A549 (cell line): ENCODE results near the gene ROPN1B. TPM values are rescaled to one million over a fixed set of nuclear protein-coding genes. Genes with fewer than 3 reads are reported as not detected.
A peak's percentile ranks its signal among the peaks of the same experiment; 100 is the strongest.
"Not testable (repeated sequence)": the region's sequence is repeated elsewhere in the genome, so short reads cannot be mapped to it uniquely, and the experiment has no call there.

Experiments
- ATAC-seq, 2 experiments: fragments of 200-7000 bp in 1 of 2; fragments of >200 bp in 1 of 2; cut with Nextera tagmentation in 1 of 2; cut with Tn5 transposase in 1 of 2; 3 replicates each; pipeline versions ENCODE4 v1.8.0 to v1.9.1; 2018 to 2020; ENCODE audit warnings: mild to moderate bottlenecking in 1 of 2, moderate library complexity in 1 of 2
- CTCF ChIA-PET: fragments of 300-600 bp; sonication (Branson Sonifier 250); formaldehyde crosslinking; extraction: SDS; loops from one replicate; lab custom pipeline; 2021; ENCODE audit warnings: antibody characterized with exemption, inconsistent platforms; lab: Yijun Ruan, JAX
- POLR2A ChIA-PET: fragments of 350-600 bp; formaldehyde crosslinking; extraction: SDS; loops from one replicate; lab custom pipeline; 2021; ENCODE audit warnings: antibody characterized with exemption, inconsistent platforms; lab: Yijun Ruan, JAX
- DNase-seq, 2 experiments: peaks; one replicate each; pipeline versions ENCODE4 v3.0.0 to v3.0.0-alpha.2; 2011 to 2016; ENCODE audit warnings: low read depth in 1 of 2, low spot score in 1 of 2
- FAIRE-seq: peaks from 2 replicates; lab custom pipeline; 2011; peaks lifted over from hg19 to GRCh38; lab: Jason Lieb, UNC
- H3K27ac ChIP-seq, 2 experiments: fragments of >200 bp; sonication (Bioruptor Twin); formaldehyde crosslinking; 3 replicates each; pipeline ENCODE4 v1.5.1; 2016 to 2017
- H3K4me1 ChIP-seq: fragments of >200 bp; sonication (Bioruptor Twin); formaldehyde crosslinking; 3 replicates; pipeline ENCODE4 v1.6.1; 2016
- H3K4me2 ChIP-seq: fragments of >200 bp; sonication (Bioruptor Twin); formaldehyde crosslinking; 3 replicates; pipeline ENCODE4 v1.6.1; 2016
- H3K4me3 ChIP-seq: fragments of >200 bp; sonication (Bioruptor Twin); formaldehyde crosslinking; 3 replicates; pipeline ENCODE4 v1.5.1; 2016
- H3K9me3 ChIP-seq: fragments of >200 bp; sonication (Bioruptor Twin); formaldehyde crosslinking; 3 replicates; pipeline ENCODE4 v1.6.1; 2016
- CTCF ChIP-seq: fragments of >200 bp; sonication (Bioruptor Twin); formaldehyde crosslinking; IDR thresholded peaks from 3 replicates; pipeline ENCODE4 v1.5.1; 2016
- RAD21 ChIP-seq, 2 experiments: fragments of >200 bp in 1 of 2; sonication (Bioruptor Twin) in 1 of 2; formaldehyde crosslinking in 1 of 2; IDR thresholded peaks in 1 of 2; conservative IDR thresholded peaks in 1 of 2; 2 replicates in 1 of 2; 3 replicates in 1 of 2; pipeline ENCODE4 v1.6.1; 2012 to 2018; ENCODE audit warnings: inconsistent platforms in 1 of 2
- WGBS: methylation state at CpG from one replicate; pipeline ENCODE4 v1.1.6; 2017; ENCODE audit errors: missing lambda C conversion rate; 5-methylcytosine and 5-hydroxymethylcytosine counted together
- polyA minus RNA-seq: library from RNA; depleted of rRNA, polyadenylated mRNA; stranded (reverse); fragments of >200 nt; gene quantifications from 2 replicates; pipeline ENCODE4 v1.2.3, GENCODE V29; 2011; rRNA and poly(A)+ RNA removed
- polyA plus RNA-seq, 4 experiments: library from polyadenylated mRNA; depleted of rRNA in 3 of 4; stranded (reverse); fragments of >200 nt; fragmentation: RNase III in 1 of 4; extraction: RNeasy Plus Mini Kit Qiagen cat#74134 plus additional on column Dnase treatment in 1 of 4; gene quantifications; 2 replicates in 3 of 4; 3 replicates in 1 of 4; pipeline ENCODE4 v1.2.3, GENCODE V29; 2011 to 2017

The ROPN1B gene
- not detected in 2 replicates for polyA plus RNA-seq (2011; rRNA removed)
- not detected in 2 replicates for polyA plus RNA-seq (2012; cell fraction: cytosol; rRNA removed)
- not detected in 2 replicates for polyA plus RNA-seq (2012; cell fraction: nucleus; rRNA removed)
- polyA plus RNA-seq (2017; fragmentation: RNase III; extraction: RNeasy Plus Mini Kit Qiagen cat#74134 plus additional on column Dnase treatment) = not detected in 3 replicates
- not detected in 2 replicates for polyA minus RNA-seq

GRCh38 chr3:125968701-125969592 lies at the start of gene ROPN1B:
Gene ROPN1B, plus strand, starts transcription at chr3:125969178. Its CDS starts 2,877 bp downstream, at chr3:125972055.
- DNase-seq, H3K4me3 ChIP-seq, POLR2A ChIA-PET, H3K4me2 ChIP-seq, H3K4me1 ChIP-seq, CTCF ChIA-PET, H3K9me3 ChIP-seq, H3K27ac ChIP-seq, FAIRE-seq: not testable (repeated sequence)
- ATAC-seq = peak; percentile 88 to 91
- 11% methylated on average over 4 of the region's 50 CpGs for WGBS

DNA sequence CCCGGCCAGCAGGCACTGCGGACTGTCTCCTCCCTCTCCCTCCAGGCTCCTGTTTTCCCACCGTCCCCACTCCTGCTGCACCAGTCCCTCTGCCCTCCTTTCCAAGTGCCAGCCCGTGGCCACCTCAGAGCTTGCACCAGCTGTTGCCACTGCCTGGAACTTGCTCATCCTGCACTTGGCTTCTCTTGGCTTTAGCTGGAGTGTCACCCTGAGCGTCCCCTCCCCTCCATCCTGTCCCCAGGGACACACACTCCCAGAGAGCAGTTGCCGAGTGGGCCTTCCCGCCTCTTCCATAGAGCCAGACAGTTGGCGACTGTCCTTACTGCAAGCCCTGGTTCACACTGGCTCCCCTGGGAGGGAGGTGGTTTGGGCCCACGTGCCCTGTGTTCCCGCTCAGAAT lies 48.8 kb upstream of the ROPN1B start:
- H3K4me1 ChIP-seq, FAIRE-seq, H3K4me3 ChIP-seq, CTCF ChIA-PET, H3K9me3 ChIP-seq, POLR2A ChIA-PET, H3K4me2 ChIP-seq, H3K27ac ChIP-seq, DNase-seq, ATAC-seq: not testable (repeated sequence)
- WGBS = 96% methylated on average over 10 of the region's 10 CpGs

- CTCF ChIA-PET, POLR2A ChIA-PET: not testable (repeated sequence)
- 81% methylated on average over 10 of the region's 14 CpGs for WGBS
These were observed 48.2 kb upstream of the ROPN1B start for GRCh38 chr3:125920751-125921279.

DNA sequence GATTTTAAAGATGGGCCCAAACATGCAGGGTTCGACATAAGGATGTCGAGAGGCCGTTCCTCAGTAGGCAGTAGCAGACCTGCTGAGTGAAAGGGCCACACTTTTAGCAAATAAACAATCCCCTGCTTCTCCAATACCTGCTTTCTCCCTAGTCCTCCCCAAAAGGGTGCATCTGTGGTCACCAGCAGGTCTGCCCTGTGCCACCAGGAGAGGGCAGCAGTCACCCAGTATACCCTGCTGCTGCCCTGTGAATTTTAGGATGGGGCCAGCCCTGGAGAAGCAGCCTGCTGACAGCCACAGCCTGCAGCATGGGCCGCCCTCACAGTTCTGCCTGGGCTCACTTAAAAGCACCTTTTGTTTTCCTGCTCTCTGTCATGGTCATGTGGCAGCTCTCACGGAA lies 47.3 kb upstream of the ROPN1B start:
- 67% methylated on average over 1 of the region's 5 CpGs for WGBS
- CTCF ChIA-PET, H3K4me2 ChIP-seq, H3K4me3 ChIP-seq, POLR2A ChIA-PET, H3K9me3 ChIP-seq, H3K27ac ChIP-seq, H3K4me1 ChIP-seq, FAIRE-seq: not testable (repeated sequence)
- ATAC-seq (peak in 1 of 2 experiments; percentile 73; a peak in 2 of 6 replicates), DNase-seq (peak in 1 of 2 experiments; percentile 37)
- TF ChIP-seq RAD21 (conservative IDR thresholded peaks at IDR 0.05 in 1 of 2, IDR thresholded peaks at IDR 0.05 in 1 of 2) = peak; percentile 20 to 36; a peak in 2 of 5 replicates
- TF ChIP-seq CTCF = peak; percentile 17; the same call in 1 of the 3 replicates

More at GRCh38 chr3:125920751-125921279, 48.2 kb upstream of the ROPN1B start:
- H3K4me2 ChIP-seq, H3K4me3 ChIP-seq, ATAC-seq, H3K9me3 ChIP-seq, FAIRE-seq, H3K27ac ChIP-seq, DNase-seq, H3K4me1 ChIP-seq: not testable (repeated sequence)

- CTCF ChIA-PET, H3K4me1 ChIP-seq: not testable (repeated sequence)
These were observed 45.5 kb upstream of the ROPN1B start for GRCh38 chr3:125923324-125924115.

GRCh38 chr3:125924276-125924675 lies 44.7 kb upstream of the ROPN1B start:
- FAIRE-seq, ATAC-seq, H3K27ac ChIP-seq, H3K9me3 ChIP-seq, H3K4me3 ChIP-seq, DNase-seq, CTCF ChIA-PET, H3K4me2 ChIP-seq, H3K4me1 ChIP-seq, POLR2A ChIA-PET: not testable (repeated sequence)
- WGBS = 82% methylated on average over 6 of the region's 9 CpGs

More at GRCh38 chr3:125923324-125924115, 45.5 kb upstream of the ROPN1B start:
- H3K4me3 ChIP-seq, H3K27ac ChIP-seq, H3K9me3 ChIP-seq, POLR2A ChIA-PET, FAIRE-seq, DNase-seq, H3K4me2 ChIP-seq, ATAC-seq: not testable (repeated sequence)
- WGBS = 81% methylated on average over 6 of the region's 16 CpGs

GRCh38 chr3:125925727-125926126 lies 43.3 kb upstream of the ROPN1B start:
- H3K4me3 ChIP-seq, H3K9me3 ChIP-seq, H3K4me1 ChIP-seq, POLR2A ChIA-PET, CTCF ChIA-PET, ATAC-seq, FAIRE-seq, DNase-seq, H3K27ac ChIP-seq, H3K4me2 ChIP-seq: not testable (repeated sequence)
- WGBS = 87% methylated on average over 5 of the region's 13 CpGs

- H3K4me2 ChIP-seq, CTCF ChIA-PET, POLR2A ChIA-PET, H3K9me3 ChIP-seq, FAIRE-seq, H3K4me1 ChIP-seq, ATAC-seq, H3K4me3 ChIP-seq, H3K27ac ChIP-seq: not testable (repeated sequence)
- WGBS = 50% methylated on average over 18 of the region's 22 CpGs
- peak in 1 of 2 experiments; percentile 37 for DNase-seq
These were observed 40.0 kb upstream of the ROPN1B start for GRCh38 chr3:125928771-125929545.
